Naive thymus-derived CD8-positive, alpha-beta T cell (primary cell): ENCODE results near the gene NAALADL2. TPM values are rescaled to one million over a fixed set of nuclear protein-coding genes. Genes with fewer than 3 reads are reported as not detected.

ENCODE experiments used
- ATAC-seq, 2 donors: fragments of 150-1000 bp; cut with Tn5 transposase in 1 of 2; sonication (Bioruptor Pico), chemical (Tn5 transposase) in 1 of 2; 1 replicate in 1 of 2; 2 replicates in 1 of 2; pipeline ENCODE4 v1.10.0; 2021; ENCODE audit warnings: mild to moderate bottlenecking in 2 of 2, moderate library complexity in 2 of 2
- POLR2A ChIA-PET: fragments of 350-600 bp; sonication (Branson Sonifier 250); formaldehyde crosslinking; loops from one replicate; lab custom pipeline; 2021; ENCODE audit warnings: antibody characterized with exemption; lab: Charles Lee
- DNase-seq, 10 donors: peaks; one replicate each; pipeline versions ENCODE4 v3.0.0 to v3.0.0-alpha.2; 2020 to 2022
- H3K27ac Mint-ChIP-seq, 10 donors: one replicate each; pipeline ENCODE4 v1.8.0; 2020 to 2022; ENCODE audit warnings: mild to moderate bottlenecking in 10 of 10, mixed read lengths in 10 of 10, moderate library complexity in 4 of 10, inconsistent platforms in 1 of 10
- H3K27me3 Mint-ChIP-seq, 5 donors: one replicate each; pipeline ENCODE4 v1.8.0; 2021 to 2022; ENCODE audit warnings: mixed read lengths in 5 of 5
- H3K36me3 Mint-ChIP-seq, 3 donors: one replicate each; pipeline ENCODE4 v1.8.0; 2020 to 2022; ENCODE audit warnings: mixed read lengths in 3 of 3, mild to moderate bottlenecking in 2 of 3, inconsistent platforms in 1 of 3
- H3K4me1 Mint-ChIP-seq, 4 donors: one replicate each; pipeline ENCODE4 v1.8.0; 2021 to 2022; ENCODE audit warnings: mixed read lengths in 4 of 4
- H3K4me3 Mint-ChIP-seq, 10 donors: one replicate each; pipeline ENCODE4 v1.8.0; 2020 to 2022; ENCODE audit warnings: mild to moderate bottlenecking in 10 of 10, mixed read lengths in 10 of 10, moderate library complexity in 6 of 10, inconsistent platforms in 1 of 10
- H3K9me3 Mint-ChIP-seq, 9 donors: one replicate each; pipeline ENCODE4 v1.8.0; 2020 to 2022; ENCODE audit warnings: mixed read lengths in 9 of 9, mild to moderate bottlenecking in 3 of 9, inconsistent platforms in 1 of 9, moderate library complexity in 1 of 9
- polyA plus RNA-seq, 3 donors: library from polyadenylated mRNA; unstranded; fragments of 300-500 nt; fragmentation: Illumina TruSeq; gene quantifications; one replicate each; pipeline ENCODE4 v1.2.3, GENCODE V29; 2021
- total RNA-seq, 8 experiments: library from RNA in 2 of 8; stranded (reverse) in 2 of 8; gene quantifications; one replicate each; pipeline ENCODE4 v1.2.3 and lab custom pipeline; 2021 to 2026

NAALADL2 gene
- total and polyA plus RNA-seq, 5 experiments from 2014 or later = 0.44 to 1.3 (median 0.88) TPM; not detected in 1

GRCh38 chr3:175215833-175216232 lies 356.7 kb downstream of the NAALADL2 start:
- DNase-seq = no peak
- no peaks in the 10 kb centered on the region for H3K27me3 Mint-ChIP-seq
- ATAC-seq = no peak
- H3K27ac Mint-ChIP-seq = no peak overlapping the region
- no peak overlapping the region for H3K4me3 Mint-ChIP-seq
- no peaks in the 10 kb centered on the region for H3K4me1 Mint-ChIP-seq
- no peaks in the 10 kb centered on the region for H3K36me3 Mint-ChIP-seq
- POLR2A ChIA-PET = no interaction called here
- peaks cover 0 to 14% (median 2%) of the 10 kb centered on the region in 9 donors for H3K9me3 Mint-ChIP-seq

- DNase-seq (no peak), ATAC-seq (no peak)
- no peak overlapping the region for H3K27ac Mint-ChIP-seq
- H3K9me3 Mint-ChIP-seq = peaks cover 0 to 10% (median 0%) of the 10 kb centered on the region in 9 donors
- H3K4me3 Mint-ChIP-seq = no peak overlapping the region
- POLR2A ChIA-PET = no interaction called here
- H3K27me3 Mint-ChIP-seq = no peaks in the 10 kb centered on the region
- no peaks in the 10 kb centered on the region for H3K4me1 Mint-ChIP-seq
- no peaks in the 10 kb centered on the region for H3K36me3 Mint-ChIP-seq
Observed at GRCh38 chr3:175222356-175222755, 363.2 kb downstream of the NAALADL2 start.

GRCh38 chr3:175224051-175224450 lies 364.9 kb downstream of the NAALADL2 start:
- POLR2A ChIA-PET = no interaction called here
- DNase-seq = no peak
- peaks cover 0 to 10% (median 0%) of the 10 kb centered on the region in 9 donors for H3K9me3 Mint-ChIP-seq
- no peak for ATAC-seq
- no peak overlapping the region for H3K27ac Mint-ChIP-seq
- no peak overlapping the region for H3K4me3 Mint-ChIP-seq
- no peaks in the 10 kb centered on the region for H3K27me3 Mint-ChIP-seq
- H3K36me3 Mint-ChIP-seq = no peaks in the 10 kb centered on the region
- H3K4me1 Mint-ChIP-seq = no peaks in the 10 kb centered on the region

GRCh38 chr3:175226444-175226843 lies 367.3 kb downstream of the NAALADL2 start:
- POLR2A ChIA-PET = no interaction called here
- H3K9me3 Mint-ChIP-seq = peaks cover 0 to 3% (median 0%) of the 10 kb centered on the region in 9 donors
- no peak overlapping the region for H3K27ac Mint-ChIP-seq
- ATAC-seq = no peak
- no peaks in the 10 kb centered on the region for H3K4me1 Mint-ChIP-seq
- no peak for DNase-seq
- no peaks in the 10 kb centered on the region for H3K36me3 Mint-ChIP-seq
- H3K27me3 Mint-ChIP-seq = no peaks in the 10 kb centered on the region
- H3K4me3 Mint-ChIP-seq = no peak overlapping the region

- H3K36me3 Mint-ChIP-seq = no peaks in the 10 kb centered on the region
- H3K4me3 Mint-ChIP-seq = no peak overlapping the region
- ATAC-seq (no peak), DNase-seq (no peak)
- no peaks in the 10 kb centered on the region for H3K4me1 Mint-ChIP-seq
- peaks cover 0 to 8% (median 0%) of the 10 kb centered on the region in 9 donors for H3K9me3 Mint-ChIP-seq
- H3K27ac Mint-ChIP-seq = no peak overlapping the region
- POLR2A ChIA-PET = no interaction called here
- H3K27me3 Mint-ChIP-seq = no peaks in the 10 kb centered on the region
Observed at GRCh38 chr3:175227126-175227525, 368.0 kb downstream of the NAALADL2 start.

GRCh38 chr3:175233957-175234940 lies 375.1 kb downstream of the NAALADL2 start:
- Mint-ChIP-seq H3K27ac (no peak overlapping the region), H3K27me3 (no peaks in the 10 kb centered on the region), H3K4me1 (no peaks in the 10 kb centered on the region), H3K4me3 (no peak overlapping the region), H3K36me3 (no peaks in the 10 kb centered on the region), H3K9me3 (peaks cover 0 to 5% (median 0%) of the 10 kb centered on the region in 9 donors)
- ATAC-seq (no peak), DNase-seq (no peak)
- POLR2A ChIA-PET = no interaction called here

- POLR2A ChIA-PET = no interaction called here
- Mint-ChIP-seq H3K4me3 (no peak overlapping the region), H3K27me3 (no peaks in the 10 kb centered on the region), H3K36me3 (no peaks in the 10 kb centered on the region), H3K4me1 (no peaks in the 10 kb centered on the region), H3K9me3 (peaks cover 0 to 2% (median 0%) of the 10 kb centered on the region in 9 donors), H3K27ac (no peak overlapping the region)
- ATAC-seq = no peak
- DNase-seq = no peak
Observed at GRCh38 chr3:175238801-175239200, 379.7 kb downstream of the NAALADL2 start.

GRCh38 chr3:175240921-175241320 lies 381.8 kb downstream of the NAALADL2 start:
- no peak for ATAC-seq
- POLR2A ChIA-PET = no interaction called here
- peaks cover 0 to 8% (median 0%) of the 10 kb centered on the region in 9 donors for H3K9me3 Mint-ChIP-seq

GRCh38 chr3:175242243-175242642 lies 383.1 kb downstream of the NAALADL2 start:
- Mint-ChIP-seq H3K27me3 (no peaks in the 10 kb centered on the region), H3K36me3 (no peaks in the 10 kb centered on the region), H3K4me3 (no peak overlapping the region), H3K4me1 (no peaks in the 10 kb centered on the region), H3K9me3 (peaks cover 0 to 8% (median 0%) of the 10 kb centered on the region in 9 donors), H3K27ac (no peak overlapping the region)
- DNase-seq (no peak), ATAC-seq (no peak)
- POLR2A ChIA-PET = no interaction called here

More at GRCh38 chr3:175240921-175241320, 381.8 kb downstream of the NAALADL2 start:
- H3K27me3 Mint-ChIP-seq = no peaks in the 10 kb centered on the region
- H3K4me1 Mint-ChIP-seq = no peaks in the 10 kb centered on the region
- H3K27ac Mint-ChIP-seq = no peak overlapping the region
- H3K36me3 Mint-ChIP-seq = no peaks in the 10 kb centered on the region
- no peak for DNase-seq
- no peak overlapping the region for H3K4me3 Mint-ChIP-seq

- no peaks in the 10 kb centered on the region for H3K27me3 Mint-ChIP-seq
Observed at GRCh38 chr3:175246234-175246633, 387.1 kb downstream of the NAALADL2 start.

GRCh38 chr3:175246766-175247165 lies 387.6 kb downstream of the NAALADL2 start:
- Mint-ChIP-seq H3K4me3 (no peak overlapping the region), H3K9me3 (peaks cover 0 to 15% (median 0%) of the 10 kb centered on the region in 9 donors), H3K27ac (no peak overlapping the region), H3K36me3 (no peaks in the 10 kb centered on the region), H3K27me3 (no peaks in the 10 kb centered on the region), H3K4me1 (no peaks in the 10 kb centered on the region)
- no peak for ATAC-seq
- no peak for DNase-seq
- POLR2A ChIA-PET = no interaction called here

More at GRCh38 chr3:175246234-175246633, 387.1 kb downstream of the NAALADL2 start:
- no peak for DNase-seq
- Mint-ChIP-seq H3K36me3 (no peaks in the 10 kb centered on the region), H3K27ac (no peak overlapping the region), H3K9me3 (peaks cover 0 to 14% (median 0%) of the 10 kb centered on the region in 9 donors), H3K4me1 (no peaks in the 10 kb centered on the region), H3K4me3 (no peak overlapping the region)
- no peak for ATAC-seq
- POLR2A ChIA-PET = no interaction called here

GRCh38 chr3:175247629-175248028 lies 388.5 kb downstream of the NAALADL2 start:
- Mint-ChIP-seq H3K4me3 (no peak overlapping the region), H3K4me1 (no peaks in the 10 kb centered on the region), H3K36me3 (no peaks in the 10 kb centered on the region), H3K27ac (no peak overlapping the region), H3K27me3 (no peaks in the 10 kb centered on the region), H3K9me3 (peaks cover 0 to 23% (median 0%) of the 10 kb centered on the region in 9 donors)
- DNase-seq (no peak), ATAC-seq (no peak)
- POLR2A ChIA-PET = no interaction called here

GRCh38 chr3:175248832-175249231 lies 389.7 kb downstream of the NAALADL2 start:
- Mint-ChIP-seq H3K27ac (no peak overlapping the region), H3K4me3 (no peak overlapping the region), H3K9me3 (peaks cover 0 to 22% (median under 1%) of the 10 kb centered on the region in 9 donors), H3K4me1 (no peaks in the 10 kb centered on the region), H3K27me3 (no peaks in the 10 kb centered on the region), H3K36me3 (no peaks in the 10 kb centered on the region)
- no peak for ATAC-seq
- POLR2A ChIA-PET = no interaction called here
- DNase-seq = no peak
